IMR-90 (cell line): ENCODE measurements around the gene FKRP. TPM values are rescaled to one million over a fixed set of nuclear protein-coding genes. Genes with fewer than 3 reads are reported as not detected.
A peak's percentile ranks its signal among the peaks of the same experiment; 100 is the strongest.

Experiments
- ATAC-seq: fragments of 200-7000 bp; cut with Tn5 transposase; 2 replicates; pipeline ENCODE4 v1.9.1; 2020; ENCODE audit warnings: low read depth, mild to moderate bottlenecking, moderate library complexity
- BruUV-seq: library from RNA; stranded (reverse); fragments of 400-500 nt; replicated peaks from 2 replicates; lab custom pipeline; 2021; lab: Mats Ljungman, UMichigan
- CTCF ChIA-PET: fragments of 300-600 bp; formaldehyde crosslinking; extraction: SDS; loops from one replicate; lab custom pipeline; 2021; ENCODE audit warnings: antibody characterized with exemption; lab: Yijun Ruan, JAX
- POLR2A ChIA-PET: fragments of 300-600 bp; sonication (Branson Sonifier 250); formaldehyde crosslinking; loops from one replicate; lab custom pipeline; 2022; ENCODE audit warnings: antibody characterized with exemption; ENCODE audit not compliant: unreplicated experiment; lab: Charles Lee
- DNase-seq: peaks from one replicate; pipeline ENCODE4 v3.0.0; 2013
- H2AFZ ChIP-seq: replicated peaks from 2 replicates; pipeline ENCODE3; 2013; ENCODE audit warnings: low read length, mild to moderate bottlenecking; ENCODE audit not compliant: poor library complexity
- H2AK5ac ChIP-seq: 2 replicates; pipeline ENCODE4 v1.6.1; 2013; ENCODE audit warnings: low read depth, low read length, inconsistent platforms
- H2AK9ac ChIP-seq: replicated peaks from 2 replicates; pipeline ENCODE3; 2013; ENCODE audit warnings: mild to moderate bottlenecking, low read depth, low read length, moderate library complexity; ENCODE audit not compliant: poor library complexity
- H2BK120ac ChIP-seq: 2 replicates; pipeline ENCODE4 v1.6.1; 2013; ENCODE audit warnings: low read depth, low read length, inconsistent platforms
- H2BK15ac ChIP-seq: 3 replicates; pipeline ENCODE4 v1.6.1; 2013; ENCODE audit warnings: low read depth, low read length, inconsistent platforms
- H2BK20ac ChIP-seq: 2 replicates; pipeline ENCODE4 v1.6.1; 2013; ENCODE audit warnings: low read depth, mild to moderate bottlenecking, inconsistent platforms, low read length, moderate library complexity
- H2BK5ac ChIP-seq: 2 replicates; pipeline ENCODE4 v1.6.1; 2013; ENCODE audit warnings: mild to moderate bottlenecking, low read depth, low read length, inconsistent platforms; ENCODE audit not compliant: poor library complexity, severe bottlenecking
- H3K14ac ChIP-seq: replicated peaks from 2 replicates; pipeline ENCODE4 v1.6.1; 2013; ENCODE audit warnings: low read depth, low read length, inconsistent platforms
- H3K18ac ChIP-seq: 2 replicates; pipeline ENCODE4 v1.6.1; 2013; ENCODE audit warnings: low read depth, low read length, control low read depth
- H3K23ac ChIP-seq: 2 replicates; pipeline ENCODE4 v1.6.1; 2013; ENCODE audit warnings: low read depth, low read length, inconsistent platforms
- H3K27ac ChIP-seq: 2 replicates; pipeline ENCODE4 v1.5.1; 2013; ENCODE audit warnings: mild to moderate bottlenecking, control low read depth, low read length; ENCODE audit not compliant: insufficient read depth
- H3K27me3 ChIP-seq: 2 replicates; pipeline ENCODE4 v1.6.1; 2013; ENCODE audit warnings: low read length; ENCODE audit not compliant: control insufficient read depth, insufficient read depth
- H3K36me3 ChIP-seq: 2 replicates; pipeline ENCODE4 v1.6.1; 2013; ENCODE audit warnings: low read length, mixed read lengths; ENCODE audit not compliant: control insufficient read depth, insufficient read depth
- H3K4ac ChIP-seq: 2 replicates; pipeline ENCODE4 v1.6.1; 2013; ENCODE audit warnings: low read depth, low read length, inconsistent platforms
- H3K4me1 ChIP-seq: 2 replicates; pipeline ENCODE4 v1.6.1; 2013; ENCODE audit warnings: low read length, mixed read lengths; ENCODE audit not compliant: control insufficient read depth, insufficient read depth
- H3K4me2 ChIP-seq: 2 replicates; pipeline ENCODE4 v1.6.1; 2013; ENCODE audit warnings: low read depth, mild to moderate bottlenecking, control low read depth, low read length, moderate library complexity
- H3K4me3 ChIP-seq: 2 replicates; pipeline ENCODE4 v1.5.1; 2013; ENCODE audit warnings: low read depth, mild to moderate bottlenecking, control low read depth, low read length, moderate library complexity; ENCODE audit not compliant: insufficient read depth
- H3K56ac ChIP-seq: 2 replicates; pipeline ENCODE4 v1.6.1; 2013; ENCODE audit warnings: low read length, inconsistent platforms; ENCODE audit not compliant: insufficient read depth; ENCODE audit errors: extremely low read depth
- H3K79me1 ChIP-seq, 2 experiments: 2 replicates each; pipeline ENCODE4 v1.6.1; 2013; ENCODE audit warnings: low read length in 2 of 2, inconsistent platforms in 1 of 2, low read depth in 1 of 2
- H3K9ac ChIP-seq: 2 replicates; pipeline ENCODE4 v1.6.1; 2013; ENCODE audit warnings: low read depth, low read length, control low read depth
- H3K9me1 ChIP-seq: 2 replicates; pipeline ENCODE4 v1.6.1; 2013; ENCODE audit warnings: low read length, inconsistent platforms; ENCODE audit not compliant: insufficient read depth
- H3K9me3 ChIP-seq: 2 replicates; pipeline ENCODE4 v1.6.1; 2013; ENCODE audit warnings: low read length; ENCODE audit not compliant: control insufficient read depth, insufficient read depth
- H4K20me1 ChIP-seq: 2 replicates; pipeline ENCODE4 v1.6.1; 2013; ENCODE audit warnings: low read length, inconsistent platforms; ENCODE audit not compliant: insufficient read depth
- H4K5ac ChIP-seq: 2 replicates; pipeline ENCODE4 v1.6.1; 2013; ENCODE audit warnings: mild to moderate bottlenecking, low read depth, low read length, control low read depth
- H4K8ac ChIP-seq, 2 experiments: 2 replicates each; pipeline ENCODE4 v1.6.1; 2013; ENCODE audit warnings: low read depth in 2 of 2, low read length in 2 of 2, control low read depth in 1 of 2, inconsistent platforms in 1 of 2
- H4K91ac ChIP-seq: 2 replicates; pipeline ENCODE4 v1.6.1; 2013; ENCODE audit warnings: low read depth, low read length, inconsistent platforms; ENCODE audit not compliant: insufficient read depth
- BHLHE40 ChIP-seq: fragments of 150-350 bp; IDR thresholded peaks from 2 replicates; pipeline ENCODE4 v1.6.1; 2016; ENCODE audit warnings: mild to moderate bottlenecking, low read depth, low read length
- CEBPB ChIP-seq: IDR thresholded peaks from 2 replicates; pipeline ENCODE4 v1.6.1; 2012; ENCODE audit warnings: low read depth, low read length, improper control_type of control experiment
- CHD1 ChIP-seq: IDR thresholded peaks from 2 replicates; pipeline ENCODE4 v1.6.1; 2012; ENCODE audit warnings: low read depth, low read length, improper control_type of control experiment
- FOS ChIP-seq: fragments of 150-350 bp; IDR thresholded peaks from 2 replicates; pipeline ENCODE4 v1.6.1; 2016; ENCODE audit warnings: low read depth, low read length
- MAFK ChIP-seq: IDR thresholded peaks from 2 replicates; pipeline ENCODE4 v1.6.1; 2012; ENCODE audit warnings: low read depth, low read length, improper control_type of control experiment
- MAZ ChIP-seq: IDR thresholded peaks from 2 replicates; pipeline ENCODE4 v1.6.1; 2012; ENCODE audit warnings: low read depth, mild to moderate bottlenecking, low read length, improper control_type of control experiment, moderate library complexity, borderline replicate concordance
- MXI1 ChIP-seq: IDR thresholded peaks from 2 replicates; pipeline ENCODE4 v1.6.1; 2012; ENCODE audit warnings: low read depth, mild to moderate bottlenecking, low read length, moderate library complexity, borderline replicate concordance
- NFE2L2 ChIP-seq: fragments of 150-350 bp; IDR thresholded peaks from 2 replicates; pipeline ENCODE4 v1.6.1; 2016; ENCODE audit warnings: low read depth, mild to moderate bottlenecking, low read length
- POLR2A ChIP-seq: IDR thresholded peaks from 2 replicates; pipeline ENCODE4 v1.6.1; 2012; ENCODE audit warnings: mild to moderate bottlenecking, low read depth, low read length
- RAD21 ChIP-seq: IDR thresholded peaks from 2 replicates; pipeline ENCODE4 v1.6.1; 2012; ENCODE audit warnings: low read length, improper control_type of control experiment
- RCOR1 ChIP-seq: IDR thresholded peaks from 2 replicates; pipeline ENCODE4 v1.6.1; 2012; ENCODE audit warnings: mild to moderate bottlenecking, low read length, improper control_type of control experiment; ENCODE audit not compliant: insufficient replicate concordance
- RFX5 ChIP-seq: IDR thresholded peaks from 2 replicates; pipeline ENCODE4 v1.8.0; 2012; ENCODE audit warnings: low read depth, mild to moderate bottlenecking, low read length, moderate library complexity
- SMC3 ChIP-seq: fragments of 150-350 bp; IDR thresholded peaks from 2 replicates; pipeline ENCODE4 v1.6.1; 2016; ENCODE audit warnings: low read depth, mild to moderate bottlenecking, antibody characterized with exemption, low read length, moderate library complexity
- WGBS, 2 experiments: methylation state at CpG; one replicate each; pipeline versions ENCODE4 v1.1.5 to v1.1.7; 2013; ENCODE audit warnings: missing lambda C conversion rate in 2 of 2; ENCODE audit not compliant: insufficient read length in 1 of 2; ENCODE audit errors: extremely low coverage in 2 of 2; 5-methylcytosine and 5-hydroxymethylcytosine counted together
- dilution Hi-C: fragments of 300-500 bp; cut with HindIII; formaldehyde crosslinking; loops from one replicate; pipeline ENCODE4 v1.14.3; 2018; ENCODE audit warnings: low sequenced_read_pairs; ENCODE audit not compliant: unreplicated experiment
- in situ Hi-C: fragments of 300-500 bp; cut with MboI; formaldehyde crosslinking; loops from 3 replicates; pipeline ENCODE4 v1.14.3; 2019; ENCODE audit warnings: low sequenced_read_pairs, inconsistent platforms, mixed read lengths
- intact Hi-C: fragments of 100-400 bp; cut with micrococcal nuclease; formaldehyde crosslinking; loops from 2 replicates; pipeline ENCODE4 v1.10.0; 2022
- polyA plus RNA-seq, 3 experiments: library from polyadenylated mRNA; depleted of rRNA; stranded (reverse); fragments of >200 nt; gene quantifications; 2 replicates each; pipeline ENCODE4 v1.2.3, GENCODE V29; 2012; ENCODE audit warnings: low replicate concordance in 1 of 3
- total RNA-seq: library from RNA; depleted of rRNA; stranded (reverse); fragments of >200 nt; gene quantifications from 2 replicates; pipeline ENCODE4 v1.2.3, GENCODE V29; 2012
- TF ChIP-seq, protein P1 (sequence below): fragments of 150-350 bp; IDR thresholded peaks from 2 replicates; pipeline ENCODE4 v1.6.1; 2016; ENCODE audit warnings: low read depth, mild to moderate bottlenecking, low read length, moderate library complexity, borderline replicate concordance
- TF ChIP-seq, protein P2 (sequence below): fragments of 150-350 bp; IDR thresholded peaks from 2 replicates; pipeline ENCODE4 v1.6.1; 2017; ENCODE audit warnings: mild to moderate bottlenecking, antibody characterized with exemption, low read length, low read depth
- TF ChIP-seq, protein P3 (sequence below): conservative IDR thresholded peaks from 2 replicates; pipeline ENCODE4 v1.5.1; 2012; ENCODE audit warnings: mild to moderate bottlenecking, low read depth, low read length, improper control_type of control experiment

The FKRP gene
- total and polyA plus RNA-seq, 2 of the 4 experiments (the other 2 are of a cell fraction) = 6.1 to 25.3 TPM

DNA sequence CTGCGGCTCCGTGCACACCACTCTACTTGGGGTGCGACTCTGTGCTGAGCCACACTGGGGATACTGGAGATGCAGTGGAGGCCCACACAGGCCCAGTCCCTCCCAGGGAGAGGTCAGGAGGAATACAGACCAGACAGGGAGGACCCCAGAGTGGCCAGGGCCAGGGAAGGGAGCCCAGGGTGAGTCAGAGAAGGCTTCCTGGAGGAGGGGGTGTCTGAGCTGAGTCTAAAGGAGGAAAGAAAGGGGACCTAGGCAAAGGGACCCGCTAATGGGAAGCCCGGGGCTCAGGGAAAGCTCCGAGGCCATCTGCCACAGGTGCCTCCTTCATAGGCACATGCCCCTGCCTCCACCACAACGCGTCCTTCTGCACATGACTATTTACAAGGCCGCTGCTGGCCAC is 15.7 kb upstream of the FKRP start:
- in situ Hi-C loops (no loop called here), intact Hi-C loops (no loop called here), dilution Hi-C loops (no loop called here)
- DNase-seq (no peak), ATAC-seq (no peak)
- POLR2A ChIA-PET = no interaction called here
- no peak overlapping the region for H2BK20ac ChIP-seq
- H3K79me1 ChIP-seq = peaks cover 37 to 88% of the 10 kb centered on the region in 2 experiments
- no peak overlapping the region for H3K14ac ChIP-seq
- H2AK5ac ChIP-seq = peak overlapping the region; percentile 76; the same call in 1 of the 2 replicates
- H3K56ac ChIP-seq = no peak overlapping the region
- H3K4me2 ChIP-seq = no peak overlapping the region
- BruUV-seq = no TSS peak
- no peak overlapping the region for H2AFZ ChIP-seq
- H3K4ac ChIP-seq = no peak overlapping the region
- H2AK9ac ChIP-seq = peak overlapping the region; percentile 69
- TF ChIP-seq, protein P1, sequence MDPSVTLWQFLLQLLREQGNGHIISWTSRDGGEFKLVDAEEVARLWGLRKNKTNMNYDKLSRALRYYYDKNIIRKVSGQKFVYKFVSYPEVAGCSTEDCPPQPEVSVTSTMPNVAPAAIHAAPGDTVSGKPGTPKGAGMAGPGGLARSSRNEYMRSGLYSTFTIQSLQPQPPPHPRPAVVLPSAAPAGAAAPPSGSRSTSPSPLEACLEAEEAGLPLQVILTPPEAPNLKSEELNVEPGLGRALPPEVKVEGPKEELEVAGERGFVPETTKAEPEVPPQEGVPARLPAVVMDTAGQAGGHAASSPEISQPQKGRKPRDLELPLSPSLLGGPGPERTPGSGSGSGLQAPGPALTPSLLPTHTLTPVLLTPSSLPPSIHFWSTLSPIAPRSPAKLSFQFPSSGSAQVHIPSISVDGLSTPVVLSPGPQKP = no peak
- TF ChIP-seq CEBPB (no peak), CHD1 (no peak), RCOR1 (no peak), MAFK (no peak), RAD21 (no peak), NFE2L2 (no peak), MAZ (no peak), BHLHE40 (no peak), RFX5 (no peak), MXI1 (no peak), POLR2A (no peak), SMC3 (no peak), FOS (no peak)
- TF ChIP-seq, protein P2, sequence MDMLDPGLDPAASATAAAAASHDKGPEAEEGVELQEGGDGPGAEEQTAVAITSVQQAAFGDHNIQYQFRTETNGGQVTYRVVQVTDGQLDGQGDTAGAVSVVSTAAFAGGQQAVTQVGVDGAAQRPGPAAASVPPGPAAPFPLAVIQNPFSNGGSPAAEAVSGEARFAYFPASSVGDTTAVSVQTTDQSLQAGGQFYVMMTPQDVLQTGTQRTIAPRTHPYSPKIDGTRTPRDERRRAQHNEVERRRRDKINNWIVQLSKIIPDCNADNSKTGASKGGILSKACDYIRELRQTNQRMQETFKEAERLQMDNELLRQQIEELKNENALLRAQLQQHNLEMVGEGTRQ = no peak
- TF ChIP-seq, protein P3, sequence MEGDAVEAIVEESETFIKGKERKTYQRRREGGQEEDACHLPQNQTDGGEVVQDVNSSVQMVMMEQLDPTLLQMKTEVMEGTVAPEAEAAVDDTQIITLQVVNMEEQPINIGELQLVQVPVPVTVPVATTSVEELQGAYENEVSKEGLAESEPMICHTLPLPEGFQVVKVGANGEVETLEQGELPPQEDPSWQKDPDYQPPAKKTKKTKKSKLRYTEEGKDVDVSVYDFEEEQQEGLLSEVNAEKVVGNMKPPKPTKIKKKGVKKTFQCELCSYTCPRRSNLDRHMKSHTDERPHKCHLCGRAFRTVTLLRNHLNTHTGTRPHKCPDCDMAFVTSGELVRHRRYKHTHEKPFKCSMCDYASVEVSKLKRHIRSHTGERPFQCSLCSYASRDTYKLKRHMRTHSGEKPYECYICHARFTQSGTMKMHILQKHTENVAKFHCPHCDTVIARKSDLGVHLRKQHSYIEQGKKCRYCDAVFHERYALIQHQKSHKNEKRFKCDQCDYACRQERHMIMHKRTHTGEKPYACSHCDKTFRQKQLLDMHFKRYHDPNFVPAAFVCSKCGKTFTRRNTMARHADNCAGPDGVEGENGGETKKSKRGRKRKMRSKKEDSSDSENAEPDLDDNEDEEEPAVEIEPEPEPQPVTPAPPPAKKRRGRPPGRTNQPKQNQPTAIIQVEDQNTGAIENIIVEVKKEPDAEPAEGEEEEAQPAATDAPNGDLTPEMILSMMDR = no peak
- H3K4me3 ChIP-seq = no peak overlapping the region
- H3K18ac ChIP-seq = no peak overlapping the region
- WGBS, 2 experiments = 100% methylated on average over 1 of the region's 9 CpGs; no CpG with 5 or more reads in 1 of the 2 experiments
- H4K8ac ChIP-seq = no peak overlapping the region
- H4K20me1 ChIP-seq = peaks cover 76% of the 10 kb centered on the region
- no peak overlapping the region for H3K9ac ChIP-seq
- H3K4me1 ChIP-seq = peaks cover 16% of the 10 kb centered on the region
- no peak overlapping the region; the same call in 1 of the 2 replicates for H4K91ac ChIP-seq
- H3K9me1 ChIP-seq = peaks cover 17% of the 10 kb centered on the region; the same call in 1 of the 2 replicates
- H3K27ac ChIP-seq = no peak overlapping the region
- CTCF ChIA-PET = interaction anchor here (1.8 kb wide), 1 partner anchor 11 kb away, joined by 8 read pairs; no protein-coding TSS in a partner anchor
- H2BK15ac ChIP-seq = no peak overlapping the region
- H2BK5ac ChIP-seq = peak overlapping the region; percentile 40
- no peak overlapping the region for H4K5ac ChIP-seq
- H3K9me3 ChIP-seq = no peaks in the 10 kb centered on the region
- no peaks in the 10 kb centered on the region for H3K27me3 ChIP-seq
- no peak overlapping the region for H2BK120ac ChIP-seq
- no peak overlapping the region for H3K23ac ChIP-seq
- H3K36me3 ChIP-seq = peaks cover 73% of the 10 kb centered on the region
